Activated T-cell treated with anti-CD3 and anti-CD28 coated beads for 48 hours (primary cell): Measurements from ENCODE around the gene TENT4B.

Experiments
- DNase-seq: peaks from one replicate; pipeline ENCODE4 v3.0.0-alpha.2; 2020; ENCODE audit warnings: low read depth

Gene TENT4B

GRCh38 chr16:50195756-50196155 is 42.6 kb downstream of the TENT4B start:
- DNase-seq, result no peak

GRCh38 chr16:50197582-50197981 is 44.5 kb downstream of the TENT4B start:
- DNase-seq, result no peak

GRCh38 chr16:50198802-50199403 is 45.8 kb downstream of the TENT4B start:
- no peak for DNase-seq

GRCh38 chr16:50201787-50202186 is 48.7 kb downstream of the TENT4B start:
- no peak for DNase-seq

- no peak for DNase-seq
Measured at GRCh38 chr16:50202926-50203624, 50.0 kb downstream of the TENT4B start.

- no peak for DNase-seq
Measured at GRCh38 chr16:50203681-50204080, 50.6 kb downstream of the TENT4B start.

GRCh38 chr16:50204453-50205108 is 51.5 kb downstream of the TENT4B start:
- DNase-seq, result no peak

- no peak for DNase-seq
Measured at GRCh38 chr16:50207652-50208051, 54.5 kb downstream of the TENT4B start.

- DNase-seq, result no peak
Measured at GRCh38 chr16:50208460-50208931, 55.4 kb downstream of the TENT4B start.

GRCh38 chr16:50209546-50210265 is 56.6 kb downstream of the TENT4B start:
- DNase-seq, result no peak

GRCh38 chr16:50210266-50211038 is 57.3 kb downstream of the TENT4B start:
- peak; percentile 43 for DNase-seq

GRCh38 chr16:50213939-50214519 is 60.9 kb downstream of the TENT4B start:
- no peak for DNase-seq

- DNase-seq, result no peak
Measured at GRCh38 chr16:50215680-50216079, 62.6 kb downstream of the TENT4B start.

- DNase-seq, result no peak
Measured at GRCh38 chr16:50216231-50216630, 63.1 kb downstream of the TENT4B start.

- no peak for DNase-seq
Measured at GRCh38 chr16:50219402-50219975, 66.4 kb downstream of the TENT4B start.

- no peak for DNase-seq
Measured at GRCh38 chr16:50224286-50224685, 71.2 kb downstream of the TENT4B start.

- DNase-seq, result no peak
Measured at GRCh38 chr16:50227120-50227519, 74.0 kb downstream of the TENT4B start.

- no peak for DNase-seq
Measured at GRCh38 chr16:50227665-50228064, 74.6 kb downstream of the TENT4B start.

GRCh38 chr16:50228364-50228868 is 75.3 kb downstream of the TENT4B start:
- DNase-seq, result no peak

- no peak for DNase-seq
Measured at GRCh38 chr16:50229149-50229726, 76.1 kb downstream of the TENT4B start.
